HCT116 (cell line): ENCODE results near the gene MBD3L1.

Experiments
- FOSL1 ChIP-seq: IDR thresholded peaks from 2 replicates; pipeline ENCODE4 v1.6.1; 2012; ENCODE audit warnings: low read depth
- POLR2A ChIP-seq: IDR thresholded peaks from 2 replicates; pipeline ENCODE4 v1.7.0; 2011; ENCODE audit warnings: borderline replicate concordance; ENCODE audit not compliant: insufficient read depth, insufficient read length; ENCODE audit errors: extremely low read depth
- REST ChIP-seq: IDR thresholded peaks from 2 replicates; pipeline ENCODE4 v1.6.1; 2012; ENCODE audit warnings: low read depth
- SIN3A ChIP-seq: IDR thresholded peaks from 2 replicates; pipeline ENCODE4 v1.6.1; 2012; ENCODE audit warnings: low read depth
- SRF ChIP-seq: IDR thresholded peaks from 2 replicates; pipeline ENCODE4 v1.6.1; 2012; ENCODE audit warnings: low read depth
- YY1 ChIP-seq: IDR thresholded peaks from 2 replicates; pipeline ENCODE4 v1.6.1; 2011; ENCODE audit warnings: low read length, low read depth, moderate library complexity, mild to moderate bottlenecking; ENCODE audit not compliant: insufficient replicate concordance; ENCODE audit errors: extremely low read depth
- ZNF274 ChIP-seq: fragments of 200-500 bp; sonication (Bioruptor generic); IDR thresholded peaks from 2 replicates; pipeline ENCODE4 v1.6.1; 2014; ENCODE audit warnings: mild to moderate bottlenecking, low read depth, low read length, inconsistent platforms
- TF ChIP-seq, protein P1 (sequence below), 3 experiments: fragments of 200-600 bp in 1 of 3; sonication (generic) in 1 of 3; IDR thresholded peaks in 2 of 3; conservative IDR thresholded peaks in 1 of 3; 2 replicates each; pipeline ENCODE4 v1.5.1; 2012 to 2017; ENCODE audit warnings: low read depth in 2 of 3, low read length in 2 of 3, antibody characterized with exemption in 1 of 3, borderline replicate concordance in 1 of 3, control low read depth in 1 of 3, mild to moderate bottlenecking in 1 of 3, mixed read lengths in 1 of 3, mixed run types in 1 of 3, moderate library complexity in 1 of 3; ENCODE audit not compliant: insufficient read depth in 1 of 3
- TF ChIP-seq, protein P2 (sequence below): IDR thresholded peaks from 2 replicates; pipeline ENCODE4 v1.6.1; 2011; ENCODE audit warnings: mild to moderate bottlenecking, low read length, moderate library complexity; ENCODE audit not compliant: insufficient replicate concordance; ENCODE audit errors: extremely low read depth
- TF ChIP-seq, protein P3 (sequence below): IDR thresholded peaks from 2 replicates; pipeline ENCODE4 v1.6.1; 2012

DNA sequence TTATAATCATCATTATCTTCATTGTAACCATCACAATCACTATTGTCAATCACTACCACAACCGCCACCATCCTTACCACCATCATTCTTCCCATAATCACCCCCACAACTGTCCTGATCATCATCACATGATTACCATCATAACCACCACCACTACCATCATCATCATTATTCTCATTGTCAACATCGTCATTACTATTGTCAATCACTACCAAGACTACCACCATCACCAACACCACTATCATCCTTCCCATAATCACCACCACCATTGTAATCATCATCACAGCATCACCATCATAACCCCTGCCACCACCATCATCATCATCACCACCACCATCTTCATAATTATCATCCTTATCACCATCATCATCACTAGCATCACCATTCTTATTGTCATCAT lies 55.2 kb downstream of the MBD3L1 start:
- TF ChIP-seq YY1 = no peak
- TF ChIP-seq, protein P1, sequence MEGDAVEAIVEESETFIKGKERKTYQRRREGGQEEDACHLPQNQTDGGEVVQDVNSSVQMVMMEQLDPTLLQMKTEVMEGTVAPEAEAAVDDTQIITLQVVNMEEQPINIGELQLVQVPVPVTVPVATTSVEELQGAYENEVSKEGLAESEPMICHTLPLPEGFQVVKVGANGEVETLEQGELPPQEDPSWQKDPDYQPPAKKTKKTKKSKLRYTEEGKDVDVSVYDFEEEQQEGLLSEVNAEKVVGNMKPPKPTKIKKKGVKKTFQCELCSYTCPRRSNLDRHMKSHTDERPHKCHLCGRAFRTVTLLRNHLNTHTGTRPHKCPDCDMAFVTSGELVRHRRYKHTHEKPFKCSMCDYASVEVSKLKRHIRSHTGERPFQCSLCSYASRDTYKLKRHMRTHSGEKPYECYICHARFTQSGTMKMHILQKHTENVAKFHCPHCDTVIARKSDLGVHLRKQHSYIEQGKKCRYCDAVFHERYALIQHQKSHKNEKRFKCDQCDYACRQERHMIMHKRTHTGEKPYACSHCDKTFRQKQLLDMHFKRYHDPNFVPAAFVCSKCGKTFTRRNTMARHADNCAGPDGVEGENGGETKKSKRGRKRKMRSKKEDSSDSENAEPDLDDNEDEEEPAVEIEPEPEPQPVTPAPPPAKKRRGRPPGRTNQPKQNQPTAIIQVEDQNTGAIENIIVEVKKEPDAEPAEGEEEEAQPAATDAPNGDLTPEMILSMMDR (IDR thresholded peaks at IDR 0.05 in 2 of 3, conservative IDR thresholded peaks at IDR 0.05 in 1 of 3; ENCODE audit: borderline replicate concordance in 1 of 3, insufficient read depth in 1 of 3, low read depth in 2 of 3, low read length in 2 of 3) = no peak
- no peak for TF ChIP-seq SRF
- TF ChIP-seq, protein P2, sequence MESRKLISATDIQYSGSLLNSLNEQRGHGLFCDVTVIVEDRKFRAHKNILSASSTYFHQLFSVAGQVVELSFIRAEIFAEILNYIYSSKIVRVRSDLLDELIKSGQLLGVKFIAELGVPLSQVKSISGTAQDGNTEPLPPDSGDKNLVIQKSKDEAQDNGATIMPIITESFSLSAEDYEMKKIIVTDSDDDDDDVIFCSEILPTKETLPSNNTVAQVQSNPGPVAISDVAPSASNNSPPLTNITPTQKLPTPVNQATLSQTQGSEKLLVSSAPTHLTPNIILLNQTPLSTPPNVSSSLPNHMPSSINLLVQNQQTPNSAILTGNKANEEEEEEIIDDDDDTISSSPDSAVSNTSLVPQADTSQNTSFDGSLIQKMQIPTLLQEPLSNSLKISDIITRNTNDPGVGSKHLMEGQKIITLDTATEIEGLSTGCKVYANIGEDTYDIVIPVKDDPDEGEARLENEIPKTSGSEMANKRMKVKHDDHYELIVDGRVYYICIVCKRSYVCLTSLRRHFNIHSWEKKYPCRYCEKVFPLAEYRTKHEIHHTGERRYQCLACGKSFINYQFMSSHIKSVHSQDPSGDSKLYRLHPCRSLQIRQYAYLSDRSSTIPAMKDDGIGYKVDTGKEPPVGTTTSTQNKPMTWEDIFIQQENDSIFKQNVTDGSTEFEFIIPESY = no peak
- TF ChIP-seq ZNF274 = no peak
- no peak for TF ChIP-seq FOSL1
- TF ChIP-seq REST = no peak
- TF ChIP-seq SIN3A = no peak
- TF ChIP-seq, protein P3, sequence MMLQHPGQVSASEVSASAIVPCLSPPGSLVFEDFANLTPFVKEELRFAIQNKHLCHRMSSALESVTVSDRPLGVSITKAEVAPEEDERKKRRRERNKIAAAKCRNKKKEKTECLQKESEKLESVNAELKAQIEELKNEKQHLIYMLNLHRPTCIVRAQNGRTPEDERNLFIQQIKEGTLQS = no peak
- no peak for TF ChIP-seq POLR2A
